T-helper 2 cell treated with Interferon-gamma antibody and Interleukin-4, amounts not matched to agents 5 μg/mL and 100 μg/mL, for 36 hours (primary cell): ENCODE measurements around the gene CDH12.
"Not testable (repeated sequence)": the region's sequence is repeated elsewhere in the genome, so short reads cannot be mapped to it uniquely, and the experiment has no call there.

Experiments used
- DNase-seq: peaks from one replicate; pipeline ENCODE4 v3.0.0; 2021; ENCODE audit warnings: low spot score
- H3K27ac Mint-ChIP-seq: one replicate; pipeline ENCODE4 v1.8.0; 2021; ENCODE audit warnings: mild to moderate bottlenecking, mixed read lengths
- H3K27me3 Mint-ChIP-seq: one replicate; pipeline ENCODE4 v1.8.0; 2021; ENCODE audit warnings: low read depth, mixed read lengths
- H3K36me3 Mint-ChIP-seq: one replicate; pipeline ENCODE4 v1.8.0; 2021; ENCODE audit warnings: low read depth, mixed read lengths
- H3K4me1 Mint-ChIP-seq: one replicate; pipeline ENCODE4 v1.8.0; 2021; ENCODE audit warnings: low read depth, mixed read lengths
- H3K4me3 Mint-ChIP-seq: one replicate; pipeline ENCODE4 v1.8.0; 2022; ENCODE audit warnings: mild to moderate bottlenecking, moderate library complexity, mixed read lengths
- H3K9me3 Mint-ChIP-seq: one replicate; pipeline ENCODE4 v1.8.0; 2021; ENCODE audit warnings: mixed read lengths

The CDH12 gene

GRCh38 chr5:22852807-22853660 lies at the start of gene CDH12:
CDH12 (minus strand) TSS chr5:22853344.
- Mint-ChIP-seq H3K27ac (no peak within 1 kb of the TSS), H3K9me3 (peaks cover 12% of the 10 kb centered on the region), H3K27me3 (no peaks in the 10 kb centered on the region), H3K4me1 (no peaks in the 10 kb centered on the region), H3K36me3 (no peaks in the 10 kb centered on the region), H3K4me3 (peak within 1 kb of the TSS; percentile 22)
- no peak for DNase-seq

DNA sequence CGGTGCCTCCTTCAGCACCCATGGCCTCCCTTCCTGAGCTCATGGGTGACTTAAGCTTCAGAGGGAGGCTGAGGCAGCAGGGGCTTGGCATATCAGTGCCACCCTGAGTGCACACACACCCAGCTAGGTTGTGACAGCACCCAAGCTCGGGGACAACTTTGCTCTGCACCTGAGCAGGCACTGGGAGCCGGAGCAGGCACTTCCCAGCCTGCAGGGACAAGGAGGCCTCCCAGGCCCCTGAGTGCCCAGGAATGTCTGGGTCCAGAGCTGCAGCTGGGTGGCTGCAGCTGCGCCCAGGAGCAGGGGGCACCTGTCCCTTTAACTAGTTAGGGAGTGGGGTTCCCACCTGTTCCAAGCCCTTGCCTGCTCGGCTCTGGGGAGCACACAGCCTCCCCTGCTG lies 48.7 kb upstream of the CDH12 start:
- no peak for DNase-seq
- Mint-ChIP-seq H3K36me3 (no peaks in the 10 kb centered on the region), H3K4me1 (no peaks in the 10 kb centered on the region), H3K9me3 (peaks cover 22% of the 10 kb centered on the region), H3K27ac (no peak overlapping the region), H3K4me3 (no peak overlapping the region), H3K27me3 (no peaks in the 10 kb centered on the region)

DNA sequence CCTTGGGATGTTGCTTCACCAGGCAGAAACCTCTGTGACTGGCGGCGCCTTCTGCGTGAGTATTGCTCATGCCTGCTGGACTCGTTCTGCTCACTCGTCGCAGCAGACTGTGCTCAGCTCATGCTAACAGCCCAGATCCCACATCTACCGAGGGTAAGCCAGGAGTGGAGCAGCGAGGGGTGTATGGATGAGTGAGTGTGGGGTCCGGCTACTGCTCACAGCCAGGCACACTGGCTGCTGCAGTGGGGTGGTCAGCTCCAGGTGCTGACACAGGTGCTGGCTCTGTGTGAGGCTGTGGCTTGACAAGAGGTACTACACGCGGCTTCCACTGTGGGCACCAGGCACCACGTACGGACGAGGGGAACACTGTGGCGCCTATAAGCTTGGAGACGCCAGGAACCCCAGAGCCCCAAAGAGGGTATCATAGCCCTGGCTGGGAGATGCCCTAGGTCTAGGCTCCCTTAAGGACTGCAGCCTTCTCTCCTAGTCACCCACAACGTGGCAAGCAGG lies 47.7 kb upstream of the CDH12 start:
- no peak overlapping the region for H3K4me3 Mint-ChIP-seq
- DNase-seq = no peak
- H3K4me1 Mint-ChIP-seq = no peaks in the 10 kb centered on the region
- no peak overlapping the region for H3K27ac Mint-ChIP-seq
- no peaks in the 10 kb centered on the region for H3K27me3 Mint-ChIP-seq
- peaks cover 25% of the 10 kb centered on the region for H3K9me3 Mint-ChIP-seq
- no peaks in the 10 kb centered on the region for H3K36me3 Mint-ChIP-seq

DNA sequence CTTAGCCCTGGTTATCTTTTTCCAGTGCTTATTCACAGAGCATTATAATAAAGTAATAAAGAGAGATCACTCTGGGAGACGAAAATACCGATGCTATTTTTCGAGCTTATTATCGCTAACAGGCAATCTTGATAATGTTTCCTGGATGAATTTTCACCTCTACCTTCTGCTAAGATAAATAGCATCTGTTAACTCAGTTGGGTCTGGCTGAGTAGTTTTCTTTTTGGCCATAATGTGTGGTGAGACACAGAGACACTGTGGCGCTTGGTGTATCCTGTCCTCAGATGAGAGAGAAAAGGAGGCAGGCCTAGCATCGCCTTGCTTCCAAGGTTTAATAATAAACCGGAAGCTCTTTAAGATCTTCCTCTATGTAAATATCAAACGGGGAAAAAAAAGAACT lies 46.2 kb upstream of the CDH12 start:
- Mint-ChIP-seq H3K27me3 (no peaks in the 10 kb centered on the region), H3K9me3 (peaks cover 22% of the 10 kb centered on the region), H3K27ac (no peak overlapping the region), H3K36me3 (no peaks in the 10 kb centered on the region), H3K4me1 (no peaks in the 10 kb centered on the region), H3K4me3 (no peak overlapping the region)
- no peak for DNase-seq

GRCh38 chr5:22896152-22896551 lies 43.0 kb upstream of the CDH12 start:
- no peak overlapping the region for H3K4me3 Mint-ChIP-seq
- peaks cover 36% of the 10 kb centered on the region for H3K9me3 Mint-ChIP-seq
- no peaks in the 10 kb centered on the region for H3K27me3 Mint-ChIP-seq
- H3K4me1 Mint-ChIP-seq = no peaks in the 10 kb centered on the region
- no peaks in the 10 kb centered on the region for H3K36me3 Mint-ChIP-seq
- H3K27ac Mint-ChIP-seq = no peak overlapping the region
- no peak for DNase-seq

DNA sequence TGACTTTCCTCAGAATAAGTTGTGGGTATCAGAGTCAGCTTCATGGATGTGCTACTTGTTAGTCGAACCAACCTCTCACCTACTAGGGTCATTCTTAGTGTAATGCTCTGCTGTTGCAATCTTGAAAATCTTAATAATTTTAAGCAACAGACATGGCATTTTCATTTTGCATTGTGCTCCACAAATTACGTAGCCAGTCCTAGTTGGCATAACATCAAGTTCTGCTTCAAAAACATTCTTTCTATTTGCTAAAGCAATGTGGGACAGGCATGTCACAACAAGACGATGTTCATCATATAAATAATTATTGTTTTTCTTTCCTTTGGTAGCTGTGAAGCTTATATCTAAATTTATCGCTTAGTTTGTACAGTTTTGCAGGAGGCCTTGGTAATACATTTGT lies 39.3 kb upstream of the CDH12 start:
- no peaks in the 10 kb centered on the region for H3K4me1 Mint-ChIP-seq
- no peak overlapping the region for H3K27ac Mint-ChIP-seq
- H3K27me3 Mint-ChIP-seq = no peaks in the 10 kb centered on the region
- no peaks in the 10 kb centered on the region for H3K36me3 Mint-ChIP-seq
- H3K9me3 Mint-ChIP-seq = peaks cover 49% of the 10 kb centered on the region
- no peak overlapping the region for H3K4me3 Mint-ChIP-seq
- no peak for DNase-seq

DNA sequence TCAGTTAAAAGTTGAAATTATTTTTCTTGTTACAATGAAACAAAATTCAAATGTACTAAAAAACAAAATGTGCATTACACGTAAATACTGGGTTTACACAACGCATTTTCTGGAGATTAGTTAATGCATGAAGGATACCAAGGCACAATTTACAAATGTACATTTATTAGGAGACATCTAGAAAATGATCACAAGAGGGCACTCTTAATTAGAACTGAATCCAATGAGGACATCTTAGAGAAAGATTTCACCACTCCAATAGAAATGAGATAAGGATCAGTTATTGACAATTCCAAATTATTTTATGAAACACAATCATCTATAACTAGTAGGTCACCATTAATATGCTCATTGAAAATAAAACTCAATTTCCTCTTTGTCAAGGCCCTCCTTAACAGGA lies 36.6 kb upstream of the CDH12 start:
- H3K27ac Mint-ChIP-seq = no peak overlapping the region
- no peaks in the 10 kb centered on the region for H3K36me3 Mint-ChIP-seq
- no peak for DNase-seq
- no peak overlapping the region for H3K4me3 Mint-ChIP-seq
- peaks cover 50% of the 10 kb centered on the region for H3K9me3 Mint-ChIP-seq
- no peaks in the 10 kb centered on the region for H3K27me3 Mint-ChIP-seq
- H3K4me1 Mint-ChIP-seq = no peaks in the 10 kb centered on the region

GRCh38 chr5:22887566-22887965 lies 34.4 kb upstream of the CDH12 start:
- H3K36me3 Mint-ChIP-seq = no peaks in the 10 kb centered on the region
- H3K9me3 Mint-ChIP-seq = peaks cover 53% of the 10 kb centered on the region
- no peak for DNase-seq
- no peaks in the 10 kb centered on the region for H3K27me3 Mint-ChIP-seq
- no peaks in the 10 kb centered on the region for H3K4me1 Mint-ChIP-seq
- no peak overlapping the region for H3K4me3 Mint-ChIP-seq
- H3K27ac Mint-ChIP-seq = no peak overlapping the region

DNA sequence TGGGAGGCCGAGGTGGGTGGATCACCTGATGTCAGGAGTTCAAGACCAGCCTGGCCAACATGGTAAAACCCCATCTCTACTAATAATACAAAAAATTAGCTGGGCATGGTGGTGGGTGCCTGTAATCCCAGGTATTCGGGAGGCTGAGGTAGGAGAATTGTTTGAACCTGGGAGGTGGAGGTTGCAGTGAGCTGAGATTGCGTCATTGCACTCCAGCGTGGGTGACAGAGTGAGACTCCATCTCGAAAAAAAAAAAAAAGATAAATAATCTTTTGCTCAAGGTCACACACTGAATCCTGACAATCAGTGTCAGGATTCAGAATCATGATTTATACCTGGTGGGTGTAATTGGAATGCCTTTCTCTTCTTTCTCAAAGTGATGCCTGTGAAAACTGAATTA lies 5.8 kb upstream of the CDH12 start:
- not testable (repeated sequence) for H3K27ac Mint-ChIP-seq, H3K4me1 Mint-ChIP-seq, DNase-seq, H3K9me3 Mint-ChIP-seq, H3K27me3 Mint-ChIP-seq, H3K4me3 Mint-ChIP-seq, H3K36me3 Mint-ChIP-seq

- peaks cover 8% of the 10 kb centered on the region for H3K9me3 Mint-ChIP-seq
- H3K27ac Mint-ChIP-seq = no peak overlapping the region
- no peak overlapping the region for H3K4me3 Mint-ChIP-seq
- H3K4me1 Mint-ChIP-seq = no peaks in the 10 kb centered on the region
- H3K27me3 Mint-ChIP-seq = no peaks in the 10 kb centered on the region
- no peak for DNase-seq
- H3K36me3 Mint-ChIP-seq = no peaks in the 10 kb centered on the region
These were observed 2.7 kb upstream of the CDH12 start for GRCh38 chr5:22855824-22856223.

DNA sequence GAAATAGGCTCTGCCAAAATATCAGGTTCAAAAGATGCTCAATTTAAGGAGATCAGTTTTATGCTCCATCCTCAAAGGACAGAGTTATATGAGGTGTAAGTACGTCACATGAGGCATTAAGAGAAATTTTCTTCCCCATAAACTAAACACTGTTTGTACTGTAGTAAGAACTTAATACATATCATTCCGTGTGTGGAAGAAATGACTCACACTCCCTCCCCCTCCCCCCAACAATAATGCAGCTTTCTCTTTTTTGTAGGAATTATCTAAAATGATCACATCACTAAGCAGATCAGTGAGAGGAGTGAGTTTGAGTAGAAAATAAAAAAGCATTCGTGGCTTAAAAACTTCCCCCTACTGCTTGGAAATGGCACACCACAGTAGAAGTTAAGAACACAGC lies 2.2 kb downstream of the CDH12 start:
- DNase-seq = no peak
- no peak overlapping the region for H3K27ac Mint-ChIP-seq
- no peaks in the 10 kb centered on the region for H3K27me3 Mint-ChIP-seq
- no peaks in the 10 kb centered on the region for H3K36me3 Mint-ChIP-seq
- H3K9me3 Mint-ChIP-seq = peaks cover 18% of the 10 kb centered on the region
- H3K4me3 Mint-ChIP-seq = no peak overlapping the region
- H3K4me1 Mint-ChIP-seq = no peaks in the 10 kb centered on the region

DNA sequence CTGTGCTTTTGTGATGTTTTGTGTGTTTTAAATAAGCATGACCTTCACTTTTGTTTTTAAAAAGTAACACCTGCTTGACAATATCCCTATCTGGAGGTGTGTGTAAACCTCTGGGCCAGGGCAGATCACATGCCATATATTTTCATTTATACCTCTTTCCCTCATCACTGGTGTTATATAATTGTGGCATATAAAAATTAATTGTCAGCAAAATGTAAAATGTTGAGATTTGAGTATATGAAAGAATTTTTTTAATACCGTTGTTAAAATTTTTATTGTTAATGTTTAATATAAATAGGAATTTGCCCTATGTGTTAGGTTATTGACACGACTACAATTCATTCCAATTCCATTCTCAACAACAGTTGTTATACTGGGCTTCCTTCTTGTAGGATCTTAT lies 6.5 kb downstream of the CDH12 start:
- Mint-ChIP-seq H3K27ac (no peak overlapping the region), H3K4me1 (no peaks in the 10 kb centered on the region), H3K36me3 (no peaks in the 10 kb centered on the region), H3K27me3 (no peaks in the 10 kb centered on the region), H3K9me3 (peaks cover 26% of the 10 kb centered on the region), H3K4me3 (no peak overlapping the region)
- DNase-seq = no peak

DNA sequence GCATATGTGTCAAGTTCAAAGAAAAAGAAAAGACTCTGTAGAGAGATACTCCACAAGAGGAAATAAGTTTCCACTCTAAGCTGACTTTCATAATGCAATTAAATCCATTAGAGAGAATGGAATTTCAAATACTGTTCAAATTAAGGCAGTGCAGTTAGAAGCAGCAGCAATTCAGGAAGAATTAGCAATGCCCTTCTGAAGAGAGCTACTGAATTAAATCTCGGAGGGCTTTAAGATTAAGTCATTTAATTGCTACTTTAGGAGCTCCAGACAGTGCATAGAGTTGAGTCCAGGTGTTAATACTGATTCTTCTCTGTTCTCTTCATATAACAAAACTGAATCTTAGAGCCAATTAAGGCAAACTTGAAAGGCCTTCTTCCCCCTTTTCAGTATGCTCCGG lies 8.5 kb downstream of the CDH12 start:
- Mint-ChIP-seq H3K9me3 (peaks cover 38% of the 10 kb centered on the region), H3K36me3 (no peaks in the 10 kb centered on the region), H3K4me1 (no peaks in the 10 kb centered on the region), H3K27me3 (no peaks in the 10 kb centered on the region), H3K4me3 (no peak overlapping the region), H3K27ac (no peak overlapping the region)
- no peak for DNase-seq

GRCh38 chr5:22844155-22844554 lies 9.0 kb downstream of the CDH12 start:
- no peak overlapping the region for H3K27ac Mint-ChIP-seq
- no peaks in the 10 kb centered on the region for H3K4me1 Mint-ChIP-seq
- peaks cover 38% of the 10 kb centered on the region for H3K9me3 Mint-ChIP-seq
- H3K36me3 Mint-ChIP-seq = no peaks in the 10 kb centered on the region
- DNase-seq = no peak
- no peaks in the 10 kb centered on the region for H3K27me3 Mint-ChIP-seq
- no peak overlapping the region for H3K4me3 Mint-ChIP-seq

GRCh38 chr5:22842574-22842973 lies 10.6 kb downstream of the CDH12 start:
- Mint-ChIP-seq H3K27me3 (no peaks in the 10 kb centered on the region), H3K9me3 (peaks cover 34% of the 10 kb centered on the region), H3K4me3 (no peak overlapping the region), H3K4me1 (no peaks in the 10 kb centered on the region), H3K27ac (no peak overlapping the region), H3K36me3 (no peaks in the 10 kb centered on the region)
- no peak for DNase-seq
